Germinal center (tissue), 1 donor: ENCODE measurements around the gene CLASP1.
"Not testable (repeated sequence)": the region's sequence is repeated elsewhere in the genome, so short reads cannot be mapped to it uniquely, and the experiment has no call there.

ENCODE experiments used
- DNase-seq: peaks from one replicate; pipeline ENCODE4 v3.0.0; 2012; ENCODE audit warnings: mixed read lengths, low spot score

CLASP1 gene

GRCh38 chr2:121617042-121617599 lies 32.1 kb downstream of the CLASP1 start:
- DNase-seq = no peak

DNA sequence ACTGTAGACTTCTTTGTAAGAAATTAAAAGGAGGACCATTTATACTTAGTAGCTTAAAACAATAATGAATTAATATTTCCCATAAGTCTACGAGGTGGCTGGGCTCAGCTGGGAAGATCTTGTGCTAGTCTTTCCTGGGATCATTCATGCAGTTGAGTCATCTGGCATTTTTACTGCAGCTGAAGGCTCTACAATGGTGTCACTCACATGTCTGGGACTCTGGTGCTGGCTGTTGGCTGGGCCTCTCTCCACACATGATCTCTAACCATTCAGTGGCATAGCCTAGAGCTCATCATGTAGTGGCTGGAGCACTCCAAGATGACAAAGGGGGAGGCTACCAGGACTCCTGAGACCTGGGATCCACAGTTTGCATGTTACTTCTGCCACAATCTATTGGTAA lies 35.5 kb downstream of the CLASP1 start:
- DNase-seq = no peak

DNA sequence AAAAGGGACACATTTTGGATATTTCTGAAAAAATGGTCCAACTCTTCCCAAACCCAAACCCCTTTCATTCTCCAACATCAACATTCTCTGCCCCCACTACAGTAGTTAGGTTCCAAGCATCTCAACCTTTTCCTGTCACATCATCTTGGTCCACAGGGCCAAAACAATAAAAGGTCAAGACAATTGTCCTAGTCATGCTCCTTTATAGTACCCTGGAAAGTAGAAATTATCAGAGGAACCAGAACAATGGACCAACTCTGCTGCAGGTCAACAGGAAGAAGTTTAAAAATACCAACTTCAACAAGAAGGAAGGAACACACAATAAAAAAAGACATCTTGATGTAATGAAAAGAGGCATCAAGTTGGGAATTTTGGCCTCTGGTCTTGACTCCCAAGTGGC lies 36.1 kb downstream of the CLASP1 start:
- no peak for DNase-seq

DNA sequence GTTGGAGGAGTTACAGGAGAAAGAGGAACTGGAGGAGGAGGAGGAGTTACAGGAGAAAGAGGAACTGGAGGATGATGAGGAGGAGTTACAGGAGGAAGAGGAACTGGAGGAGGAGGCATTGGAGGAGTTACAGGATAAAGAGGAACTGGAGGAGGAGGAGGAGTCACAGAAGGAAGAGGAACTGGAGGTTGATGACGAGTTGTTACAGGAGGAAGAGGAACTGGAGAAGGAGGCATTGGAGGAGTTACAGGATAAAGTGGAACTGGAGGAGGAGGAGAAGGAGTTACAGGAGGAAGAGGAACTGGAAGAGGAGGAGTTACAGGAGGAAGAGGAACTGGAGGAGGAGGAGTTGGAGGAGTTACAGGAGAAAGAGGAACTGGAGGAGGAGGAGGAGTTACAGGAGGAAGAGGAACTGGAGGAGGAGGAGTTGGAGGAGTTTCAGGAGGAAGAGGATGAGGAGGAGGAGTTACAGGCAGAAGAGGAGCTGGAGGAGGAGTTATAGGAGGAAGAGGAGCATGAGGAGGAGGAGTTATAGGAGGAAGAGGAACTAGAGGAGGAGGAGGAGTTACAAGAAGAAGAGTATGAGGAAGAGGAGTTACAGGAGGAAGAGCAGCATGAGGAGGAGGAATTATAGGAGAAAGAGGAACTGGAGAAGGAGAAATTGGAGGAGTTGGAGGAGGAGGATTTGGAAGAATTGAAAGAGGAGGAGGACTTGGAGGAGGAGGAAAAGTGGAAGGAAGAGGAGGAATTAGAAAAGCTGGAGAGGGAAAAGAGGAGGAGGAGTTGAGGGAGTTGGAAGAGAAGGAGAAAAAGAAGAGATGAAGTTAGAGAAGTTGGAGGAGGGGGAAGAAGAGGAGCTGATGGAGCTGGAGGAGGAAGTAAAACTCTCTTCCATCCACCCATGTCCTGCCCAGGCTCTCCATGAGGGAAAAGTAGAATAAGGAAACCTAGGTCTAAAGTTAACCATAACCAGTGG lies 37.2 kb downstream of the CLASP1 start:
- DNase-seq = no peak

- DNase-seq = not testable (repeated sequence)
Observed at GRCh38 chr2:121611048-121611649, 38.1 kb downstream of the CLASP1 start.

DNA sequence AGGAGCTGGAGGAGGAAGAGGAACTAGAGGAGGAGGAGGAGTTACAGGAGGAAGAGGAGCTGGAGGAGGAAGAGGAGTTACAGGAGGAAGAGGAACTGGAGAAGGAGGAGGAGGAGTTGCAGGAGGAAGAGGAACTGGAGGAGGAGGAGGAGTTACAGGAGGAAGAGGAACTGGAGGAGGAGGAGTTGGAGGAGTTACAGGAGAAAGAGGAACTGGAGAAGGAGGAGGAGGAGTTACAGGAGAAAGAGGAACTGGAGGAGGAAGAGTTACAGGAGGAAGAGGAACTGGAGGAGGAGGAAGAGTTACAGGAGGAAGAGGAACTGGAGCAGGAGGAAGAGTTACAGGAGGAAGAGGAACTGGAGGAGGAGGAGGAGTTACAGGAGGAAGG lies 38.8 kb downstream of the CLASP1 start:
- not testable (repeated sequence) for DNase-seq

GRCh38 chr2:121608967-121609366 lies 40.3 kb downstream of the CLASP1 start:
- DNase-seq = no peak

DNA sequence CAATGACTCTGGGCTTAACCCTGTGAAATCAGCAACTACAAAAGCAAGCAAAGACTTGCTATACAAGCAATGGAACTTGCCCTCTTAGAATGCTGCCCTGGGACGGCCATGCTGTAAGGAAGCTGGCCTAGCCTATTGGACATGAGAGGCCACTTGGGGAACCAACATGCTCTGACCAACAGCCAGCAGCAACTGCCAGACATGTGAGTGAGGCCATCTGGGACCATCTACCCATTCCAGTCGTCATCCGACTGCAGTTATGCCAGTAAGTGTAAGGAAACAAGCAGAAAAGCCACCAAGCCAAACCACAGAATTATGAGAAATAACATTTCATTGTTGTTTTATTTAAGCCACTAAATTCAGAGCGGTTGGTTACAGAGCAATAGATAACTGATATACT lies 40.9 kb downstream of the CLASP1 start:
- DNase-seq = no peak

DNA sequence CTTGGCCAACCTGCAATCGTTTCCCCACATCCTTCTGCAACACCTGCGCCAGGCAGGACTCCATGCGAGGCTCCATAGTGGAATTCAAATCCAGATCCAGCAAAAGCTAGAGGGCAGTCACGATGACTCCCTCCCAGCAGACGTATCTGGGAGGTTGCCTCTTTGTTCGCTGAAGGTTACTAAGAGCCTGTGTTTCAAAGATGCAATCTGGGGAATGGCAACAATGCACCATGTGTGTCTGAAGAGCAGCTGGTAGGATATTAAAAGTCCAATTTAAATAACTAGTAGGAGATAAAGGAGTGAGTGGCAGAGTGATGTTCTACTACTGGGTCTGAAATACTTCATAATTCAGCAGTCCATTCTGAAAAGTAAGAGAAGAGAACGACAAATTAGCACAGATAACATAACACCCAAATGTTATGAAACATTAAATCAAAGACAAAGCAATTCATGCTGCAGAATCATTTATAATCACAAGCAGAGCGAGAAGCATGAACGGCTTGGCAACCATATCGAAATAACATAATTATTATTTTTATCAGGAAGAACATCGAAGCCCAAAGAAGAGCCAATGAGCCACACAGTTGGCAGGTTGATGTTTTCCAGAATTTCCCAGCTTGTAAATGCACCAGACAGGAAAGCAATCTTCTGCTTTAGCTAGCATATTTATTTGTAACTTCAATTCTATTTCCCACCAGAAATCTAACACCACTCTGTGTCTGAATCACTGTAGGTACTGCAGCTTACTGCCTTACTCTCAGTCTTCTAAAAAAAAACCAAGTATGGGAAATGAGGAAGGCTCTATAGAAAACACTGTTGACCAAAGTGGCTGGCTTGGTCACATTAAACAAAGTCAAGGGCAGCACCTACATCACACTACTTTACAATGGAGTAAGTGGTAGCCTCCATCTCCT lies 43.2 kb downstream of the CLASP1 start:
- DNase-seq = no peak

DNA sequence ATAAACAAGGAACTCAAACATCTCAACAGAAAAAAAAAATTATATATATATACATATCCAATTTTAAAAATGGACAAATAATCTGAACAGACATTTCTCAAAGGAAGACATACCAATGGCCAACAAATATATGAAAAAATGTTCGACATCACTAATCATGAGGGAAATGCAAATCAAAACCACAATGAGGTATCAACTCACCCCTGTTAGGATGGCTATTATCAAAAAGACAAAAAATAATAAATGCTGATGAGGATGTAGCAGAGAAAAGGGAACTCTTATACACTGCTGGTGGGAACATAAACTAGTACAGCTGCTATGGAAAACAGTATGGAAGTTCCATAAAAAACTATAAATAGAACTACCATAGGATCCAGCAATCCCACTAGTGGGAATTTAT lies 46.1 kb downstream of the CLASP1 start:
- DNase-seq = no peak

DNA sequence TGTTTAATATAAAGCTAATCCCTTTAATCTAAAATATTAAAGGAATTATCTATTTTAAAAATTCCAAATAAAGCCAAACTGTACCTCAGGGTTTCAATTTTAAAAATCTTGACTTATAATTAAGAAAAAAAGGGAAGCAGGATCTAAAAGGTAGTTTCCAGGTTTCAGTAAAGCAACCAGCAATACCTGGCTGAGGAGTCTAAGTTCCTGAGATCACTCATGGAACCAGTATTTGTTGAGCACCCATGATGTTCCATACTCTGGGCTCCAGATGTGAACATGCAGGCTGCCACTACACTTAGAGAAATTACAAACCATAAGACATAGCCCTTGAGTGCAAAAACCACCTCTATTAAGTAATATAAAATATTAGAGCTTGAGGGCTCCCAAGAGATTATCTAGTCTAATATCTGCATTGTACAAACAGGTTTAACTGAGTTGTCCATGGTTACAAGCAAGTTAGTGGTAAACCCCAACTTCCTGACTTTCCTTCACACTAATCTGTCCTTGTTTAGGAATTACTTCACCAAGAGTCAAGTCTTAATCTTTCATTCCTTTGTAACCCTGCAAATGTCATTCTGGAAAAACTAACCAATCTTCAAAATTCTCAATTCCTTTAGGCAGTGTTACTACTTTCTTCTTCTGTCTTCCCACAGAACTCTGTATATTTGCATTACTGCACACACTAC lies 49.2 kb downstream of the CLASP1 start:
- no peak for DNase-seq

DNA sequence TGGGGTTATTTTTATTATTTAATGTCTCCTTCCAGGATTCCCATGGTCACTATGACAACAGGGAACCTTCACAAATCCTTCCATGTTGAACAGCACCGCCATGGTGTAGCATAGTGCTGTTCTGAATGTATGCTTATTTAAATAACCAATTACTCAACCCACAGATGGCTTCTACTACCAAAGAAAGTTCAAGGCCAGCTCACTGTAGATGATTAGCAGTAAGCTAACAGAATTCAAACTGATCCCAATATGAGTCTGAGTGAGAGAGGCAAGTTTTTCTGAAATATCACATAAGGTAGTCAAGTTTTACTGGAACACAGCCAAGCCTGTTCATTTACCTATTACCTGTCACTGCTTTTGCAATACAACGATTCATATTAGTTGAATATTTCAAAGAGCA lies 51.2 kb downstream of the CLASP1 start:
- no peak for DNase-seq

GRCh38 chr2:121596221-121597080 lies 52.8 kb downstream of the CLASP1 start:
- DNase-seq = peak; percentile 79

- no peak for DNase-seq
Observed at GRCh38 chr2:121595012-121595891, 54.0 kb downstream of the CLASP1 start.

DNA sequence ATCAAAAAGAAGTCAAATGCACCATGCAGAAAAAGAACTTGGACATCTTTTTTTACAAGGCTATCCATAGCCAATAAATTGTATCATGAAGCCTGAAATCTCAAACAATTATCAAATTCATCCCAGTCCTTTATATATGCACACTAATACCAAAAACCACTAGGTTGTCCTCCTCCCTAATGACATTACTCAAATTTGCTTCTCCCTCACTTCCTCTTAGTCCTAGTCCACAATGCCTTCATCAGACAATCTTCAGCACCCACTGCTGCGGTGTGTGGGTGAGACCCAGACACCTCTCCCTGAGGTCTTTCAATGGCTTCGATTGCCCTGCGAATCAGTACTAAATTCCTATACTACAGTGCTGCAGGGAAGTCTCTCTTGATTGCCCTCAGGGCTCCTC lies 58.1 kb downstream of the CLASP1 start:
- DNase-seq = no peak

DNA sequence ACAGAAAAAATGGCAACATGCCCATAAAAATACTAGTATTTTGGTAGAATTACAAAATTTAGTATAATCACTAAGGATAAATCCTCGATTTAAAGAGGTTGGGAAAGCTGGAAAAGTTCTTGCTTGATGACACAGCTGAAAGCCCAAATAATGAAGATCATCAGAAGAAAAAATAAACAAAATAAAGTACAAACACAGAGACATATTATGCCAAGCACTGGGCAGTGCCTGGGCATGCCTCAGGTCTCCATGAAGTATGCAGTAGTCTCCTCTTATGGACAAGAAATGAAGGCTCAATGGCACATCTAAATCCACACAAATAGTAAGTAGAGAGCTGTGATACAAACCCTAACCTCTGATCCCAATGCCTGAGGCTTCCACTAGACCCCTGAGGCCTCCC lies 60.9 kb downstream of the CLASP1 start:
- no peak for DNase-seq

- no peak for DNase-seq
Observed at GRCh38 chr2:121587131-121587530, 62.1 kb downstream of the CLASP1 start.

DNA sequence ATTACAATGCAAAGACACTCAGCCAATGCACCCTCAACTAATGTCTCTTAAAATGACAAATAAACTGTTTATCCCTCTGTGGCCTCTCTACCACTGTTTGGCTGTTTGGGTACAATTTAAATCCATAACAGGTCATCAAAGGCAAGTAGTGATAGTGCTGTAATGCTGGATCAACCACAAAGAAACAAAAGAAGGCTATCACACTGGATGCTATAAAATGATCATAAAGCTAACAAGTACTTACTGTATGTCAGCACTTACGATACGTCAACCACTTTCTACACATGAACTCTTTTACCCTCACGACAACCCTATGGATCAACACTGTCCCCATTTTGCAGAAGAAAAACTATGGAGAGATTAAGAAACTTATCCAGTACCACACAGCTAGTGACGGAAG lies 64.5 kb downstream of the CLASP1 start:
- DNase-seq = no peak

- no peak for DNase-seq
Observed at GRCh38 chr2:121583555-121583954, 65.7 kb downstream of the CLASP1 start.

GRCh38 chr2:121582272-121582671 lies 67.0 kb downstream of the CLASP1 start:
- DNase-seq = no peak
